Spleen (tissue), 11 donors: Measurements from ENCODE around the gene MRAP2. TPM values are rescaled to one million over a fixed set of nuclear protein-coding genes. Genes with fewer than 3 reads are reported as not detected.

Source experiments
- DNase-seq: peaks from one replicate; pipeline ENCODE4 v3.0.0-alpha.2; 2020
- H3K27ac ChIP-seq, 8 donors: fragments of 200-600 bp; sonication (generic) in 7 of 8; 1 replicate in 4 of 8; 2 replicates in 4 of 8; pipeline versions ENCODE4 v1.5.0 to v1.8.0; 2016 to 2021; ENCODE audit warnings: inconsistent platforms in 4 of 8, mild to moderate bottlenecking in 4 of 8, moderate library complexity in 1 of 8
- H3K27me3 ChIP-seq, 7 donors: fragments of 200-600 bp; sonication (generic) in 6 of 7; replicated peaks in 1 of 7; 1 replicate in 4 of 7; 2 replicates in 3 of 7; pipeline versions ENCODE4 v1.5.0 to v1.8.0; 2016 to 2021; ENCODE audit warnings: inconsistent platforms in 3 of 7, mild to moderate bottlenecking in 1 of 7
- H3K36me3 ChIP-seq, 6 donors: fragments of 200-600 bp; sonication (generic) in 5 of 6; 1 replicate in 4 of 6; 2 replicates in 2 of 6; pipeline versions ENCODE4 v1.5.0 to v1.8.0; 2016 to 2021; ENCODE audit warnings: inconsistent platforms in 2 of 6
- H3K4me1 ChIP-seq, 6 donors: fragments of 200-600 bp; sonication (generic) in 5 of 6; 1 replicate in 3 of 6; 2 replicates in 3 of 6; pipeline versions ENCODE4 v1.5.0 to v1.8.0; 2016 to 2021; ENCODE audit warnings: inconsistent platforms in 3 of 6
- H3K4me3 ChIP-seq, 8 donors: fragments of 200-600 bp; sonication (generic) in 7 of 8; 1 replicate in 4 of 8; 2 replicates in 4 of 8; pipeline versions ENCODE4 v1.5.0 to v1.8.0; 2016 to 2021; ENCODE audit warnings: inconsistent platforms in 4 of 8, mild to moderate bottlenecking in 4 of 8, moderate library complexity in 2 of 8
- H3K9me3 ChIP-seq, 8 donors: fragments of 200-600 bp; sonication (generic) in 7 of 8; 1 replicate in 4 of 8; 2 replicates in 4 of 8; pipeline versions ENCODE4 v1.5.0 to v1.8.0; 2016 to 2021; ENCODE audit warnings: inconsistent platforms in 4 of 8
- CTCF ChIP-seq, 11 experiments: fragments of 200-600 bp in 7 of 11; fragments of 450-650 bp in 4 of 11; sonication (generic) in 4 of 11; IDR thresholded peaks in 8 of 11; conservative IDR thresholded peaks in 3 of 11; 1 replicate in 7 of 11; 2 replicates in 4 of 11; pipeline versions ENCODE4 v1.4.0 to v1.8.0; 2016 to 2021; ENCODE audit warnings: antibody characterized with exemption in 11 of 11, inconsistent platforms in 4 of 11, mild to moderate bottlenecking in 1 of 11
- POLR2A ChIP-seq, 3 donors: fragments of 450-650 bp; IDR thresholded peaks; one replicate each; pipeline ENCODE4 v1.5.1; 2017; ENCODE audit warnings: antibody characterized with exemption in 3 of 3, mild to moderate bottlenecking in 1 of 3
- POLR2AphosphoS5 ChIP-seq, 3 donors: sonication (generic); formaldehyde crosslinking; IDR thresholded peaks; one replicate each; pipeline ENCODE4 v1.5.1; 2017; ENCODE audit warnings: antibody characterized with exemption in 3 of 3
- WGBS, 5 donors: extraction: QIAGEN DNeasy Blood & Tissue Kit in 3 of 5; methylation state at CpG; one replicate each; pipeline versions ENCODE4 v1.1.5 to v1.1.7; 2013 to 2018; 5-methylcytosine and 5-hydroxymethylcytosine counted together
- intact Hi-C: fragments of 100-400 bp; cut with DNase I; formaldehyde crosslinking; loops from one replicate; pipeline ENCODE4 v1.15.0; 2023; ENCODE audit warnings: low total_unique reads
- polyA plus RNA-seq, 3 donors: library from polyadenylated mRNA; stranded (reverse); fragments of 200-250 nt; gene quantifications; one replicate each; pipeline ENCODE4 v1.2.1, GENCODE V29; 2013
- total RNA-seq, 7 donors: library from RNA; depleted of rRNA in 3 of 7; stranded (reverse); fragments of >200 nt in 3 of 7; fragmentation: NEBNext Ultra II Directional in 4 of 7; extraction: Animal tissue kit (Norgen Biotek cat#: 25700) in 4 of 7; gene quantifications; one replicate each; pipeline versions ENCODE4 v1.1.0 to v1.2.1, GENCODE V29; 2016 to 2021
- donor health status: healthy with polysubstance abuse.
- donor health status: DM: no; HTN: no; CAD: no; lungs with moderate emphysema.
- donor health status: DM: no; HTN: no; CAD: no.
- donor health status: Bipolar disorder and iron deficiency.
- donor health status: healthy.
- donor health status: DM: no; HTN: no; CAD: no.
- donor health status: DM: yes; HTN: yes; CAD: no.

Gene MRAP2
- total and polyA plus RNA-seq, 10 donors: 0.97 to 21.8 (median 4.4) TPM

GRCh38 chr6:84007871-84008270 lies 25.7 kb upstream of the MRAP2 start:
- no peak for DNase-seq
- H3K4me3 ChIP-seq: no peak overlapping the region
- intact Hi-C loops: no loop called here
- H3K27me3 ChIP-seq: no peaks in the 10 kb centered on the region
- no peaks in the 10 kb centered on the region for H3K9me3 ChIP-seq
- TF ChIP-seq POLR2AphosphoS5 (IDR thresholded peaks at IDR 0.05): no peak
- no peak for TF ChIP-seq CTCF (IDR thresholded peaks at IDR 0.05 in 8 of 11, conservative IDR thresholded peaks at IDR 0.05 in 3 of 11)
- TF ChIP-seq POLR2A (IDR thresholded peaks at IDR 0.05): no peak
- H3K27ac ChIP-seq: no peak overlapping the region
- WGBS, 5 donors: 50 to 78% (median 59%) methylated on average over 5 of the region's 5 CpGs
- H3K4me1 ChIP-seq: no peaks in the 10 kb centered on the region
- no peaks in the 10 kb centered on the region for H3K36me3 ChIP-seq

DNA sequence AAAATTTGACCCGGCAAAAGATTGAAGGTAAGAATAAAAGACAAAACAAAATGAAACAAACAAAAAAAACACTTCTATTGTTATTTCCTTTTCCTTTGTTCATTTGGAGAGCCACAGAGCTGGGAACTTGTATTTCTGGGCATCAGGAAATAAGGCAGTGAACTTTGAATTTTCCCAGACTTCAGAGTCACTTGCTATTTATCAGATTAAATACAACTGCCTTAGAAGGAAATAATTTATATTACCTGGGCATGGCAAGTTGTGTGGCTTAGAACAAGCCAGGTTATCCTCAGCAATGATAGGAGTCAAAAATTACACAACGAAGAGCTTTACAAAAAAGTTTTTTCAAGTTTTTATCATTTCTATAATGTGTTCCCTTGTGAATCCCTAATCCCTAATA lies 20.2 kb upstream of the MRAP2 start:
- Histone ChIP-seq H3K9me3 (no peaks in the 10 kb centered on the region), H3K4me1 (no peaks in the 10 kb centered on the region), H3K27me3 (peaks cover 0 to 2% (median 0%) of the 10 kb centered on the region in 7 donors), H3K4me3 (no peak overlapping the region), H3K36me3 (no peaks in the 10 kb centered on the region), H3K27ac (no peak overlapping the region)
- WGBS, 5 donors: 75 to 84% (median 82%) methylated on average over 2 of the region's 2 CpGs
- TF ChIP-seq CTCF (IDR thresholded peaks at IDR 0.05 in 8 of 11, conservative IDR thresholded peaks at IDR 0.05 in 3 of 11): no peak
- TF ChIP-seq POLR2A (IDR thresholded peaks at IDR 0.05): no peak
- no peak for TF ChIP-seq POLR2AphosphoS5 (IDR thresholded peaks at IDR 0.05)
- DNase-seq: no peak
- intact Hi-C loops: no loop called here

- DNase-seq: no peak
- no peak overlapping the region for H3K27ac ChIP-seq
- H3K36me3 ChIP-seq: no peaks in the 10 kb centered on the region
- WGBS, 5 donors: 75 to 85% (median 76%) methylated on average over 3 of the region's 3 CpGs
- no peaks in the 10 kb centered on the region for H3K9me3 ChIP-seq
- peaks cover 0 to 8% (median 0%) of the 10 kb centered on the region in 7 donors for H3K27me3 ChIP-seq
- H3K4me3 ChIP-seq: no peak overlapping the region
- H3K4me1 ChIP-seq: no peaks in the 10 kb centered on the region
- intact Hi-C loops: no loop called here
- no peak for TF ChIP-seq CTCF (IDR thresholded peaks at IDR 0.05 in 8 of 11, conservative IDR thresholded peaks at IDR 0.05 in 3 of 11)
- no peak for TF ChIP-seq POLR2A (IDR thresholded peaks at IDR 0.05)
Observed at GRCh38 chr6:84013931-84014330, 19.6 kb upstream of the MRAP2 start.

GRCh38 chr6:84016029-84016428 lies 17.5 kb upstream of the MRAP2 start:
- 73 to 93% (median 82%) methylated on average over 1 of the region's 1 CpG for WGBS, 5 donors
- TF ChIP-seq POLR2A (IDR thresholded peaks at IDR 0.05) (no peak), POLR2AphosphoS5 (IDR thresholded peaks at IDR 0.05) (no peak), CTCF (IDR thresholded peaks at IDR 0.05 in 8 of 11, conservative IDR thresholded peaks at IDR 0.05 in 3 of 11) (no peak)
- intact Hi-C loops: no loop called here

More at GRCh38 chr6:84016029-84016428, 17.5 kb upstream of the MRAP2 start:
- Histone ChIP-seq H3K27ac (no peak overlapping the region), H3K9me3 (no peaks in the 10 kb centered on the region), H3K4me3 (no peak overlapping the region), H3K4me1 (no peaks in the 10 kb centered on the region), H3K27me3 (peaks cover 0 to 11% (median 0%) of the 10 kb centered on the region in 7 donors), H3K36me3 (no peaks in the 10 kb centered on the region)
- no peak for DNase-seq
